T-helper 9 cell (primary cell): ENCODE measurements around the gene NRXN3.

ENCODE experiments used
- DNase-seq: peaks from one replicate; pipeline ENCODE4 v3.0.0-alpha.2; 2020

The NRXN3 gene

GRCh38 chr14:78666336-78667056 lies 496.3 kb downstream of the NRXN3 start:
- DNase-seq: no peak

DNA sequence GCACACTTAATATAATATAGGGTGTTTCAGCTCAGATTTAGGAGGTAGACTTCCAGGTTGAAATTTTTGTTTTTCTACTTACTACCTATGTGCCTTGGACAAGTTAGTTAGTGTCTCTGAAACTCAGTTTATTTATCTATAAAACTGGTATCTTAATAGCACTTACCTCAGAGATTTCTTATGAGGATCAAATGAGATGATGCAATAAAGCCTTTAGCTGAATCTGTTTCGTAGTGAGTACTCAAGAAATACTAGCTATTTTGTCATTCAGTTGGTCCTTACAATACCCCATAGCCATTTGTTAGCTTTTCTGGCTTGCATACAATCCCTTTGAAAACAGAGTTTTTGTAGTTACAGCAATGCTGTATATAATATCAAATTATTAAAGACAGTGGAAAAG lies 497.0 kb downstream of the NRXN3 start:
- DNase-seq: no peak

DNA sequence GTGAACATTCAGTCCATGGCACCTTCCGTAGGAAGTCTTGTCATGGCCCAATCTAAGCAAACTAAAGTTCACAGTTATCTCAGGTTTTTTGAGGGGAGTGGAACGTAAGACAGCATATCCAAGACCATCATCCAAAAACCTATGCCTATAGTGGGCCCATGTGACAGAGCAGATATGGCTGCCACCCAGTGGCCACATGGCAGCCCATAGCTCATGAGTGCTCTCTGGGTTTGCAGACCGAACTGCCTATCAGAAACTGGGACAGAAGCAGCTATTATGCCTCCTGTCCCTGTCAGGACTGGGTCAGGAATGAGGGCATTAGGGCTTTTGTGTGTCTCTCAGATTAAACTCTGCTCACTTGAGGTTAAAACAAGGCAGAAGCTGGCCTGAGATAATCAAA lies 503.7 kb downstream of the NRXN3 start:
- no peak for DNase-seq

- DNase-seq: no peak
These were observed 504.6 kb downstream of the NRXN3 start for GRCh38 chr14:78674820-78675219.

- DNase-seq: no peak
These were observed 513.0 kb downstream of the NRXN3 start for GRCh38 chr14:78683206-78683605.

GRCh38 chr14:78683981-78684380 lies 513.8 kb downstream of the NRXN3 start:
- DNase-seq: no peak

DNA sequence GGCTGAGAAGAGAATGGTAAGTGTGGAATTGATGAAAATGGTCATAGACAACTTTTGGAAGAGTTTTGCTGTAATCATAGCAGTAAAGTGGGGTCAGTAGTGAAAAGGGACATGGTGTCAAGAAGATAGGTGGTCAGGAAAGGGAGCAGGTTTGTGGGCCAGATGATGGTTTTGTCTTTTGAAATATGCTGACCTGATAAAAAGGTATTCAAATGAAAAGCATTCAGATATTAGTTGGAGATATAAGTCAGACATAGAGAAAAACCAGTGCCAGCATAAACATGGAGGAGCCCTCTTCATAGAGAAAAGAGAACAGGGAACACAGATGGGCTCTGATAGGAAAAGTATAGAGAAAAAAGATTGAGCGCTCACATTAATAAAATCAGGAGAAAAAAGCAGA lies 518.3 kb downstream of the NRXN3 start:
- no peak for DNase-seq

DNA sequence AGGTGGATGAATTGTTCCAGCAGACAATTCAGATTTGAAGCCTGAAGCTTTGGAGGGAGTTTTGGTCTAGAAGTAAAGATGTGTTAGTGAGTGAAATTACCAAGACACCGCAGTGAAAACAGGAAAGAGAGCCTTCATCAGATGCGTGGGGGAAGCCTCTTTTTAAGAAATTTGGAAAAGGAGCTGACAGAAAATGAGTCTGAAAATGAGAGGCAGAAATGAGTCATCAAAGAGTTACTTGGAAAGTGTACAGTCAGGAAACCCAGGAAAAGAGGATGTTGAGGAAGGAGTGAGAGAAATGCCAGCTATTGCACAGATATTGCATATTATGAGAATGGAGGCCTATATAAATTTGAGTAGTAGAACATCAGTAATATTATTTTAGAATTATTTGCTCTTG lies 520.7 kb downstream of the NRXN3 start:
- no peak for DNase-seq

DNA sequence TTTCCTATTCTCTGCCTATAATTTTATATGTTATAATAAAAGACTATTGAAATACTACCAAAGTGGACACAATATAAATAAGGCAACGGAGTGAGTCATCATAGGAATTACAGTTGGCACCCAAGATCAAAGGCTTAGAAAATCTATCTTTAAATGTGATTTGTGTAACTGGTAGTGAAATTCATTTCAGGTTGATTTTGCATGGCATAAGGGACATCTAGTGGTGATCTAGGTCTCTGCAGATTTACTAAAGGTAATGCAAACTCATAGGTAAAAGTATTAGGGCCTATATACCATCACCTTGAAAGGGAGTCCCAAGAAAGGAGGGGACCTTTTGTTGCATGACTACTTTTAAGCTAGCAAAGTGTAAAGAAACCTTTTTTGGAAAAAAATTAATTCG lies 527.2 kb downstream of the NRXN3 start:
- DNase-seq: no peak

DNA sequence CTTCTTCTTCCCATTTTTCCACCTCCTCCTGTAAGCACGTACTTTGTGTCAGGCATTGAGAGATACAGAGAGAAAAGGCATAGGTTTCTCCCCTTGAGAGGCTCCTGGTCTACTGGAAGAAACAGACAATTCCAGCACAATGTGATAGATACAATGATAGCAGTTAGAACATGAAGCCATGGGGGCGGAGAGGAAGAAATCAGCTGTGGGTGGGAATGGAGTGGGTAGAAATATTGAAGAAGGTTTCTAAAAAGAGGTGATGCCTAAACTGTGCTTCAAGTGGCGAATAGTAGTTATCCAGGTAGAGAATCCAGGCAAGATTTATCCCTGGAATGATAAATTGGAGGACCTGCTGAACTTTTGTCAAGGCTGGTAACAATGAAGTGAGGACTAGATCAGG lies 528.8 kb downstream of the NRXN3 start:
- DNase-seq: no peak

GRCh38 chr14:78700236-78700635 lies 530.1 kb downstream of the NRXN3 start:
- DNase-seq: no peak

GRCh38 chr14:78701246-78701645 lies 531.1 kb downstream of the NRXN3 start:
- DNase-seq: no peak

- no peak for DNase-seq
These were observed 534.8 kb downstream of the NRXN3 start for GRCh38 chr14:78704965-78705364.

DNA sequence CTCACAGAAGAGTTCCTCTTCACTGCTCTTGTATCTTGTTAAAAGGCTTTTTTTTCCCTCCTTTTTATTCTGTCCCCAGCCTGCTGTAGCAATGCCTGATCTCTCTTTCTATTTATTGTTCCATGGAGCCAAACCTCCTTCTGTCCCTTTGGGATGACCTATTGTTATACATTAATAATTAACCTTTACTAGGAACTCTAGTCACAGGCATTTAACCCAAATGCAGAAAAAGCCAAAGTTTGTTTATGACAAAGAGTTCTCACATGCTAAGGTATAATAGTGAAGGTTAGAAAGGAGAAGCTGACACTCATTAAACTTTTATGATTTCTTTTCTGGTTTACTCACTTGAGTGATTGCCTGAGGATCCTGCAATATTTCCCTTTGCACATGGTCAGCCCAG lies 535.8 kb downstream of the NRXN3 start:
- DNase-seq: no peak

- no peak for DNase-seq
These were observed 539.8 kb downstream of the NRXN3 start for GRCh38 chr14:78709795-78710557.

GRCh38 chr14:78710963-78711362 lies 540.8 kb downstream of the NRXN3 start:
- DNase-seq: no peak

DNA sequence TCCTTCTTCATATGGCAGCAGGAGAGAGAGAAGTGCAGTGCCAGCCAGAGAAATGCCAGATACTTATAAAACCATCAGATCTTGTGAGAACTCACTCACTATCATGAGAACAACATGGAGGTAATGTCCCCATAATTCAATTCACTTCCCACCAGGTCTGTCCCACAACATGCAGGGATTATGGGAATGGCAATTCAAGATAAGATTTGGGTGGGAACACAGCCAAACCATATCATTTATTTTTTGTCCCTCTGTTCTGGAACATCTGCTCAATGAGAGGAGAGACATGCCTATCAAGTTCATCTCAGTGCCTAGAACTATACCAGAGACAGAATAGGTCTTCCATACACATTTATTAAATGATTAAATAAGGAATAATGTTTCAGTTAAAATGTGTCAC lies 543.5 kb downstream of the NRXN3 start:
- DNase-seq: no peak

DNA sequence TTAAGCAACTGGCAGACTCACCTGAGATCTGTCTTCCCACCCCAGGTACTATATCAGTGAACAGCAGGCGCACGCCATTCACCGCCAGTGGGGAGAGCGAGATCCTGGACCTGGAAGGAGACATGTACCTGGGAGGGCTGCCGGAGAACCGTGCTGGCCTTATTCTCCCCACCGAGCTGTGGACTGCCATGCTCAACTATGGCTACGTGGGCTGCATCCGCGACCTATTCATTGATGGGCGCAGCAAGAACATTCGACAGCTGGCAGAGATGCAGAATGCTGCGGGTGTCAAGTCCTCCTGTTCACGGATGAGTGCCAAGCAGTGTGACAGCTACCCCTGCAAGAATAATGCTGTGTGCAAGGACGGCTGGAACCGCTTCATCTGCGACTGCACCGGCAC lies 544.5 kb downstream of the NRXN3 start:
- DNase-seq: no peak

DNA sequence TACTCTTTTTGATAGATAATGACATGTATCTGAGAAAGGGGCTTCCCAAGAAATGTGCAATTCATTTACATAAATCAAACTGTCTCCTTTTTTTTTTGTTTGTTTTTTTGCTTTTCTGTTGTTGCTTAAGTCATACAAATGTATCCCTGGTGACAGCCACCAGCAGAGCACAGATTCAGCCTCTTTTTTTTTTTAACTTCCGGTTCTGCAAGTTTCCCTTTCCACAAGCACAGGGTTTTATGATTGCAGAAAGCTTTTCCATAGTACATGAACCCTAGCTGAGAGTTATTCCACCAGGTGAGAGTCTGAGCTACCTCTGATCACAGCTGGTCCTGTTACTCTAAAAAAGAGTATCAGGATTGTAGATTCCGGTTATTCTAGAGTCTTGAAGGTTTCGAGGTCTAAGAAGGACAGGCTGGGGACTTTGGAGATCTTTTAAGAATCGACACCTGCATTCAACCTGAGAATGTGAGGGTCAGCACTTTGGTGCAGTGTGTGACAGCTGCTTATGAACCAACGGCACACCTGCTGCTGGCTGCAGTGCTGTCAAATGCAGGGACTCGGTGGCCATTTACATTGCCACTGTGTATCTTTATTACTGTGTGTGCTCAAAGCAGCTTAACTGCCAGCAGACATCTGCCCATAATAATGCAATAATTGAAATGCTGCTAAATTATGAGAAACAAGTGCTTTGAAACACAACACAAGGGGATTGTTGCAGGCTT lies 551.7 kb downstream of the NRXN3 start:
- DNase-seq: no peak

DNA sequence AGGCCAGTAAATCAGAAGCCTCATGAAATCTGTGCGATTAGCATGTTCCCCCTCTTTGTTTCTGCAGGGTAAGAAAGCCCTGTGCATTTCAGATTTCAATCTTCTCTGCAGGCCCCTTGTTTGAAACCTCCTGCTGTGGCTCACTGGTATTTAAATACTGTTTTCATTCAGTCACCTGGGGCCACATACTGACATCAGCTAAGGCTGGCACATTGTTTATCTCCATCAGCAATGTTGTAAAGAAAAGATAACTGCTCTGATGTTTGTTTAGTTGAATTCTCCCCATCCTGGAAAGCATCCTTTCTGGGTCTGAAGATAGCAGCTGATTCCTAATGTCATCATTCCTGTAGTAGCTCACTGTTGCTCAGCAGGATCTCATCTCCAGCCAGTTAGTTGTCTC lies 554.9 kb downstream of the NRXN3 start:
- no peak for DNase-seq

DNA sequence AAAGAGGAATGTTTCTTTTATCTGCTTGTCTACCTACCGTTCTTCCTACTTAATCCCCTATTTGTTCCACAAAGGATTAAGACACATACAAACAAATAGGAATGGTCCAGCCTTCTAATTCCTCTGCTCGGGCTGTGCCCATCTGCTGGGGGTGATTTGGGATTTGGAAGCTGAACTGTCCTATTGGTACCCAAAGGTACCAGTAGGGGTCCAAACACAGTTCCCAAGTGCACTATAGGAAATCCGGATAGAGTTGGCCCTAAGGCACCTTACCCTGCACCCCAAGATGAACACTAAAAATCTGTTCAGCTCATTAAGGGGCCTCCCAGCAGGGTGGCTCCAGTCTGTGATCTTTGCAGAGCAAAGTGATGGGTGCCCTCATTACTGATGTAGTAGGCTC lies 566.9 kb downstream of the NRXN3 start:
- DNase-seq: no peak

- DNase-seq: no peak
These were observed 567.4 kb downstream of the NRXN3 start for GRCh38 chr14:78737601-78738000.

GRCh38 chr14:78746086-78746595 lies 576.0 kb downstream of the NRXN3 start:
- no peak for DNase-seq

- DNase-seq: no peak
These were observed 577.6 kb downstream of the NRXN3 start for GRCh38 chr14:78747813-78748212.
